OCI-LY1 (cell line): Measurements from ENCODE around the gene NAV3.
A peak's percentile ranks its signal among the peaks of the same experiment; 100 is the strongest.

Source experiments
- H2AFZ ChIP-seq: fragments of 200-600 bp; sonication (generic), shearing (Covaris generic); 2 replicates; pipeline ENCODE4 v1.6.0; 2014; ENCODE audit warnings: antibody characterized with exemption, mild to moderate bottlenecking, low read length
- H3F3A ChIP-seq: fragments of 200-600 bp; sonication (generic), shearing (Covaris generic); 2 replicates; pipeline ENCODE4 v1.6.0; 2014; ENCODE audit warnings: mild to moderate bottlenecking, antibody characterized with exemption, low read length, moderate library complexity; ENCODE audit not compliant: insufficient read depth
- H3K27ac ChIP-seq: fragments of 200-600 bp; sonication (generic); 2 replicates; pipeline ENCODE4 v1.5.1; 2014; ENCODE audit warnings: low read length, mixed run types, mild to moderate bottlenecking, low read depth; ENCODE audit not compliant: poor library complexity, severe bottlenecking
- H3K27me3 ChIP-seq: fragments of 200-600 bp; sonication (generic); 2 replicates; pipeline ENCODE4 v1.6.0; 2014; ENCODE audit warnings: antibody characterized with exemption, mild to moderate bottlenecking, low read length, moderate library complexity; ENCODE audit not compliant: insufficient read depth
- H3K36me3 ChIP-seq: fragments of 200-600 bp; sonication (generic); 2 replicates; pipeline ENCODE4 v1.6.1; 2014; ENCODE audit warnings: mild to moderate bottlenecking, antibody characterized with exemption, low read length, moderate library complexity, mixed read lengths; ENCODE audit not compliant: insufficient read depth
- H3K4me1 ChIP-seq: fragments of 200-600 bp; sonication (generic); 2 replicates; pipeline ENCODE4 v1.5.1; 2014; ENCODE audit warnings: mild to moderate bottlenecking, low read length, moderate library complexity; ENCODE audit not compliant: insufficient read depth, severe bottlenecking
- H3K4me2 ChIP-seq: fragments of 200-600 bp; sonication (generic), shearing (Covaris generic); 2 replicates; pipeline ENCODE4 v1.6.1; 2014; ENCODE audit warnings: low read length
- H3K4me3 ChIP-seq: fragments of 200-600 bp; sonication (generic); 2 replicates; pipeline ENCODE4 v1.5.1; 2014; ENCODE audit warnings: low read length, low read depth, mild to moderate bottlenecking, mixed read lengths; ENCODE audit not compliant: poor library complexity, severe bottlenecking
- H3K79me2 ChIP-seq: fragments of 200-600 bp; shearing (Covaris generic); 2 replicates; pipeline ENCODE4 v1.6.1; 2016; ENCODE audit warnings: mixed run types, low read length, mixed read lengths; ENCODE audit not compliant: insufficient read depth
- H3K9ac ChIP-seq: fragments of 200-600 bp; sonication (generic), shearing (Covaris generic); 2 replicates; pipeline ENCODE4 v1.6.1; 2014; ENCODE audit warnings: mild to moderate bottlenecking, low read length, mixed read lengths
- H3K9me2 ChIP-seq: fragments of 200-600 bp; sonication (generic), shearing (Covaris generic); 2 replicates; pipeline ENCODE4 v1.6.1; 2014; ENCODE audit warnings: low read depth, mild to moderate bottlenecking, low read length, mixed read lengths
- H3K9me3 ChIP-seq: fragments of 200-600 bp; shearing (Covaris generic); 2 replicates; pipeline ENCODE4 v1.6.1; 2014; ENCODE audit warnings: low read length, mixed read lengths
- H4K20me1 ChIP-seq: fragments of 200-600 bp; sonication (generic), shearing (Covaris generic); 2 replicates; pipeline ENCODE4 v1.6.0; 2016; ENCODE audit warnings: mild to moderate bottlenecking, low read length; ENCODE audit not compliant: insufficient read depth
- CTCF ChIP-seq: fragments of 200-600 bp; sonication (generic), shearing (Covaris generic); IDR thresholded peaks from 2 replicates; pipeline ENCODE4 v1.5.1; 2017; ENCODE audit warnings: mild to moderate bottlenecking, antibody characterized with exemption, low read length, moderate library complexity, mixed read lengths
- EZH2 ChIP-seq: fragments of 200-600 bp; sonication (generic), shearing (Covaris generic); IDR thresholded peaks from 2 replicates; pipeline ENCODE4 v1.8.0; 2017; ENCODE audit warnings: borderline replicate concordance, mixed run types, mild to moderate bottlenecking, antibody characterized with exemption, low read length, moderate library complexity, mixed read lengths

Gene NAV3

GRCh38 chr12:78179346-78179745, 348.7 kb downstream of the NAV3 start:
- TF ChIP-seq CTCF (no peak), EZH2 (no peak)
- H3K27me3 ChIP-seq, result no peaks in the 10 kb centered on the region

GRCh38 chr12:78181544-78182162, 351.0 kb downstream of the NAV3 start:
- Histone ChIP-seq H3K27me3 (no peaks in the 10 kb centered on the region), H4K20me1 (no peaks in the 10 kb centered on the region), H2AFZ (no peak overlapping the region), H3K9ac (no peak overlapping the region), H3K4me1 (no peaks in the 10 kb centered on the region), H3K27ac (no peak overlapping the region), H3K4me2 (no peak overlapping the region), H3K79me2 (no peaks in the 10 kb centered on the region), H3K9me3 (no peaks in the 10 kb centered on the region), H3K4me3 (no peak overlapping the region), H3F3A (no peaks in the 10 kb centered on the region), H3K9me2 (no peaks in the 10 kb centered on the region), H3K36me3 (no peaks in the 10 kb centered on the region)
- TF ChIP-seq CTCF (peak; percentile 57), EZH2 (no peak)

More at GRCh38 chr12:78179346-78179745, 348.7 kb downstream of the NAV3 start:
- H3K9me2 ChIP-seq, result no peaks in the 10 kb centered on the region
- no peak overlapping the region for H3K4me2 ChIP-seq
- H4K20me1 ChIP-seq, result no peaks in the 10 kb centered on the region
- no peaks in the 10 kb centered on the region for H3K79me2 ChIP-seq
- H3K27ac ChIP-seq, result no peak overlapping the region
- no peaks in the 10 kb centered on the region for H3K36me3 ChIP-seq
- H3K9ac ChIP-seq, result no peak overlapping the region
- H3K4me3 ChIP-seq, result no peak overlapping the region
- H3F3A ChIP-seq, result no peaks in the 10 kb centered on the region
- no peaks in the 10 kb centered on the region for H3K9me3 ChIP-seq
- H3K4me1 ChIP-seq, result no peaks in the 10 kb centered on the region
- H2AFZ ChIP-seq, result no peak overlapping the region

GRCh38 chr12:78183824-78184223, 353.1 kb downstream of the NAV3 start:
- Histone ChIP-seq H2AFZ (no peak overlapping the region), H3K4me2 (no peak overlapping the region), H4K20me1 (no peaks in the 10 kb centered on the region), H3K4me1 (no peaks in the 10 kb centered on the region), H3K9me3 (no peaks in the 10 kb centered on the region), H3K27me3 (no peaks in the 10 kb centered on the region), H3K9ac (no peak overlapping the region), H3K79me2 (no peaks in the 10 kb centered on the region), H3K9me2 (no peaks in the 10 kb centered on the region), H3F3A (no peaks in the 10 kb centered on the region), H3K36me3 (no peaks in the 10 kb centered on the region), H3K4me3 (no peak overlapping the region), H3K27ac (no peak overlapping the region)
- TF ChIP-seq CTCF (no peak), EZH2 (no peak)
